ENCODE results near the gene LMOD2. TPM values are rescaled to one million over a fixed set of nuclear protein-coding genes. Genes with fewer than 3 reads are reported as not detected.
A peak's percentile ranks its signal among the peaks of the same experiment; 100 is the strongest.
"Not testable (repeated sequence)": the region's sequence is repeated elsewhere in the genome, so short reads cannot be mapped to it uniquely, and the experiment has no call there.

Gene LMOD2
- total and polyA plus RNA-seq, 2 experiments from 2014 or later: not detected

GRCh38 chr7:123634011-123634573 lies 21.6 kb upstream of the LMOD2 start:
- not testable (repeated sequence) for H3K27me3 ChIP-seq (ENCODE audit: insufficient read depth); H3K4me1 ChIP-seq (ENCODE audit: insufficient read depth); H3K27ac ChIP-seq (ENCODE audit: low read depth); H3K27me3 Mint-ChIP-seq (ENCODE audit: insufficient read depth, low read depth, poor library complexity); H3K27ac Mint-ChIP-seq; H3K4me2 ChIP-seq; H2AFZ ChIP-seq; ATAC-seq; H3K9me3 Mint-ChIP-seq; H3K36me3 Mint-ChIP-seq (ENCODE audit: low read depth); H4K20me1 ChIP-seq (replicated peaks; ENCODE audit: insufficient read depth); DNase-seq (ENCODE audit: low spot score); H3K36me3 ChIP-seq (ENCODE audit: insufficient read depth); H3F3A ChIP-seq (replicated peaks; ENCODE audit: low read depth); H3K4me3 Mint-ChIP-seq; H3K79me2 ChIP-seq (replicated peaks; ENCODE audit: insufficient read depth); H3K9me2 ChIP-seq (ENCODE audit: insufficient read depth); H3K4me3 ChIP-seq
- peaks cover 10% of the 10 kb centered on the region for H3K4me1 Mint-ChIP-seq

- no peak overlapping the region for H3K4me3 ChIP-seq
Measured at GRCh38 chr7:123635551-123636359, 19.9 kb upstream of the LMOD2 start.

GRCh38 chr7:123637203-123637602 lies 18.5 kb upstream of the LMOD2 start:
- Histone ChIP-seq H3K4me1 (ENCODE audit: insufficient read depth) (no peaks in the 10 kb centered on the region), H3K4me3 (no peak overlapping the region), H3F3A (replicated peaks; ENCODE audit: low read depth) (no peaks in the 10 kb centered on the region), H3K36me3 (ENCODE audit: insufficient read depth) (no peaks in the 10 kb centered on the region), H2AFZ (peak overlapping the region; percentile 74), H3K79me2 (replicated peaks; ENCODE audit: insufficient read depth) (no peaks in the 10 kb centered on the region), H3K9me2 (ENCODE audit: insufficient read depth) (no peaks in the 10 kb centered on the region), H4K20me1 (replicated peaks; ENCODE audit: insufficient read depth) (no peaks in the 10 kb centered on the region), H3K27ac (ENCODE audit: low read depth) (no peak overlapping the region), H3K4me2 (no peak overlapping the region), H3K27me3 (ENCODE audit: insufficient read depth) (no peaks in the 10 kb centered on the region)
- no peak overlapping the region for H3K4me3 Mint-ChIP-seq
- H3K4me1 Mint-ChIP-seq: peaks cover 5% of the 10 kb centered on the region
- ATAC-seq (peak; percentile 63), DNase-seq (ENCODE audit: low spot score) (peak; percentile 47)
- no peaks in the 10 kb centered on the region for H3K9me3 Mint-ChIP-seq
- peaks cover 2% of the 10 kb centered on the region for H3K27me3 Mint-ChIP-seq (ENCODE audit: insufficient read depth, low read depth, poor library complexity)
- TF ChIP-seq EZH2phosphoT487 (IDR thresholded peaks at IDR 0.05; ENCODE audit: unreplicated experiment) (no peak), CTCF (conservative IDR thresholded peaks at IDR 0.05; ENCODE audit: low read depth in 2 of 2) (peak in 1 of 2 experiments; percentile 39; a peak in 2 of 4 replicates)
- no peaks in the 10 kb centered on the region for H3K36me3 Mint-ChIP-seq (ENCODE audit: low read depth)
- no peak overlapping the region for H3K27ac Mint-ChIP-seq

More at GRCh38 chr7:123635551-123636359, 19.9 kb upstream of the LMOD2 start:
- no peaks in the 10 kb centered on the region for H4K20me1 ChIP-seq (replicated peaks; ENCODE audit: insufficient read depth)
- H3K4me1 ChIP-seq (ENCODE audit: insufficient read depth): no peaks in the 10 kb centered on the region
- Mint-ChIP-seq H3K27me3 (ENCODE audit: insufficient read depth, low read depth, poor library complexity) (peaks cover 2% of the 10 kb centered on the region), H3K36me3 (ENCODE audit: low read depth) (no peaks in the 10 kb centered on the region), H3K4me1 (peaks cover 5% of the 10 kb centered on the region), H3K4me3 (no peak overlapping the region), H3K9me3 (no peaks in the 10 kb centered on the region), H3K27ac (no peak overlapping the region)
- H3F3A ChIP-seq (replicated peaks; ENCODE audit: low read depth): no peaks in the 10 kb centered on the region
- TF ChIP-seq JUNB (IDR thresholded peaks at IDR 0.05; ENCODE audit: unreplicated experiment): no peak
- peak; percentile 83 to 90 for TF ChIP-seq CTCF (conservative IDR thresholded peaks at IDR 0.05; ENCODE audit: low read depth in 2 of 2)
- no peak overlapping the region for H3K27ac ChIP-seq (ENCODE audit: low read depth)
- no peaks in the 10 kb centered on the region for H3K9me2 ChIP-seq (ENCODE audit: insufficient read depth)
- H3K27me3 ChIP-seq (ENCODE audit: insufficient read depth): no peaks in the 10 kb centered on the region
- H3K36me3 ChIP-seq (ENCODE audit: insufficient read depth): no peaks in the 10 kb centered on the region
- no peak overlapping the region for H2AFZ ChIP-seq
- H3K79me2 ChIP-seq (replicated peaks; ENCODE audit: insufficient read depth): no peaks in the 10 kb centered on the region
- ATAC-seq: peak; percentile 67
- H3K4me2 ChIP-seq: no peak overlapping the region
- DNase-seq (ENCODE audit: low spot score): peak; percentile 60
